Measurements from ENCODE around the gene PSMF1. TPM values are rescaled to one million over a fixed set of nuclear protein-coding genes. Genes with fewer than 3 reads are reported as not detected.

PSMF1 gene
- total and polyA plus RNA-seq, 2 donors from 2014 or later = 93.2 to 135 TPM

DNA sequence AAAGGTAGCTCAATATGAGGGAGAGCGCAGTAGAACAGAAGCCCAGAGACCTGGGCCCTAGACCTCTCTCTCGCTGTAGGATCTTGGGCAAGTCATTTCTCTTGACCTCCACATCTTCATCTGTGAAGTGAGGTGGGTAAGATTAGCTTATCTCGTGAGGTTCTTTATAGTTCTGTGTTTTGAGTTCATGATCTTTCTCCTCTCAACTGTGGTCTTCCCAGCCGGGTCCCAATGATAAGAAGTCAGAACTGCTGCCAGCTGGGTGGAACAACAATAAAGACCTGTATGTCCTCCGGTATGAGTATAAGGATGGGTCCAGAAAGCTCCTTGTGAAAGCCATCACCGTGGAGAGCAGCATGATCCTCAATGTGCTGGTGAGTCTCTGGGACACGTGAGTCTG is 6.9 kb downstream of the PSMF1 start:
- intact Hi-C loops (cut with DNase I) = no loop called here
- TF ChIP-seq, protein P1, sequence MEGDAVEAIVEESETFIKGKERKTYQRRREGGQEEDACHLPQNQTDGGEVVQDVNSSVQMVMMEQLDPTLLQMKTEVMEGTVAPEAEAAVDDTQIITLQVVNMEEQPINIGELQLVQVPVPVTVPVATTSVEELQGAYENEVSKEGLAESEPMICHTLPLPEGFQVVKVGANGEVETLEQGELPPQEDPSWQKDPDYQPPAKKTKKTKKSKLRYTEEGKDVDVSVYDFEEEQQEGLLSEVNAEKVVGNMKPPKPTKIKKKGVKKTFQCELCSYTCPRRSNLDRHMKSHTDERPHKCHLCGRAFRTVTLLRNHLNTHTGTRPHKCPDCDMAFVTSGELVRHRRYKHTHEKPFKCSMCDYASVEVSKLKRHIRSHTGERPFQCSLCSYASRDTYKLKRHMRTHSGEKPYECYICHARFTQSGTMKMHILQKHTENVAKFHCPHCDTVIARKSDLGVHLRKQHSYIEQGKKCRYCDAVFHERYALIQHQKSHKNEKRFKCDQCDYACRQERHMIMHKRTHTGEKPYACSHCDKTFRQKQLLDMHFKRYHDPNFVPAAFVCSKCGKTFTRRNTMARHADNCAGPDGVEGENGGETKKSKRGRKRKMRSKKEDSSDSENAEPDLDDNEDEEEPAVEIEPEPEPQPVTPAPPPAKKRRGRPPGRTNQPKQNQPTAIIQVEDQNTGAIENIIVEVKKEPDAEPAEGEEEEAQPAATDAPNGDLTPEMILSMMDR (IDR thresholded peaks at IDR 0.05; ENCODE audit: borderline replicate concordance, extremely low read depth, insufficient read depth) = no peak
- H3K9ac ChIP-seq (ENCODE audit: low read length in 3 of 3) = no peak overlapping the region

DNA sequence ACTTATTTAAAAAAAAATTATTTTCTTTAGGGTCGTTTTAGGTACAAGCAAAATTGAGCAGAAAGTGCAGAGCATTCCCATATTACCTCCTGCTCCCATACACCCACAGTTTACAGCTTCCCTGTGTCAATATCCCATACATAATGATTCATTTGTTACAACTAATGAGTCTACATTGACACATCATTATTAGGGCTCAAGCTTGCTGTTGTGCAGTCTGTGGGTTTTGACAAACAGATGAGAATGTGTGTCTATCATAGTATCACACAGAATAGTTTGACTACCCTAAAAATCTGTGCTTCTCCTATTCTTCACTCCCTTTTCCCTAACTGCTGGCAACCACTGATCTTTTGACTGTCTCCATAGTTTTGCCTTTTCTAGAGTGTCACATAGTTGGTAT is 9.4 kb downstream of the PSMF1 start:
- FAIRE-seq = no peak
- TF ChIP-seq, protein P1 (IDR thresholded peaks at IDR 0.05; ENCODE audit: borderline replicate concordance, extremely low read depth, insufficient read depth) = no peak

More for the DNA sequence above, 6.9 kb downstream of the PSMF1 start:
- Histone ChIP-seq H3K27ac (ENCODE audit: low read depth in 2 of 2, low read length in 2 of 2) (no peak overlapping the region), H3K9me3 (ENCODE audit: control insufficient read depth in 2 of 3, insufficient read depth in 1 of 3, low read length in 3 of 3) (no peaks in the 10 kb centered on the region), H3K4me3 (ENCODE audit: low read length in 3 of 3) (no peak overlapping the region), H3K4me1 (ENCODE audit: control insufficient read depth in 2 of 3, insufficient read depth in 2 of 3, low read depth in 1 of 3, low read length in 3 of 3) (peaks cover 0 to 6% (median 5%) of the 10 kb centered on the region in 3 donors), H3K27me3 (ENCODE audit: control insufficient read depth, insufficient read depth, low read length) (no peaks in the 10 kb centered on the region), H3K36me3 (ENCODE audit: control insufficient read depth in 2 of 3, insufficient read depth in 3 of 3, low read length in 3 of 3) (peaks cover 12 to 47% (median 26%) of the 10 kb centered on the region in 3 donors)
- no peak for FAIRE-seq
- DNase-seq = no peak

DNA sequence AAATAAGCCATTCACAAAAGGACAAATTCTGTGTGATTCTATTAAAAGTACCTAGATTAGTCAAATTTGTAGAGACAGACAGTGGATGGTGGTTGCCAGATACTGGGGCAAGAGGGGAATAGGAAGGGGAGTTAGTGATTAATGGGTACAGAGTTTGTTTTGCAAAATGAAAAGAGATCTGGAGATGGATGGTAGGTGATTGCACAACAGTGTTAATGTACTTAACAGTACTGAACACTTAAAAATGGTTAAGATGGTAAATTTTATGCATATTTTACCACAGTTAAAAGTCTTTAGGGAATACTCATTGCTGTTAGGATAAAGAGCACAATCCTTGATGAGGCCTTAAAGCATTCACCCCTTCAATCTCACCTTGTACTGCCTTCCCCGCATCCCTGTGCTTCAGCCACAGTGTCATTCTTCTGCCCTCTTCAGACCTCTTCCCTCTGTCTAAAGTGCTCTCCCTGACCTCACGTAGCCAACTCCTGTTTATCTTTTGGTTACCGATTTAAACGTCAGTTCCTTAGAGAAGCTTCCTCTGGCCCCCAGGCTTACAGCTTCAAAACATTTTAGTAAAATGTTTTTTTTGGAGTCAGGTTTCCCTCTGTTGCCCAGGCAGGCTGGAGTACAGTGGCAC is 11.8 kb downstream of the PSMF1 start:
- Histone ChIP-seq H3K4me3 (ENCODE audit: low read length in 3 of 3) (no peak overlapping the region), H3K9ac (ENCODE audit: low read length in 3 of 3) (no peak overlapping the region), H3K27me3 (ENCODE audit: control insufficient read depth, insufficient read depth, low read length) (no peaks in the 10 kb centered on the region), H3K4me1 (ENCODE audit: control insufficient read depth in 2 of 3, insufficient read depth in 2 of 3, low read depth in 1 of 3, low read length in 3 of 3) (no peaks in the 10 kb centered on the region), H3K27ac (ENCODE audit: low read depth in 2 of 2, low read length in 2 of 2) (no peak overlapping the region), H3K9me3 (ENCODE audit: control insufficient read depth in 2 of 3, insufficient read depth in 1 of 3, low read length in 3 of 3) (no peaks in the 10 kb centered on the region), H3K36me3 (ENCODE audit: control insufficient read depth in 2 of 3, insufficient read depth in 3 of 3, low read length in 3 of 3) (peaks cover 12 to 70% (median 43%) of the 10 kb centered on the region in 3 donors)
- FAIRE-seq (no peak), DNase-seq (no peak)
- intact Hi-C loops (cut with DNase I) = no loop called here
- TF ChIP-seq, protein P1 (IDR thresholded peaks at IDR 0.05; ENCODE audit: borderline replicate concordance, extremely low read depth, insufficient read depth) = no peak

More for the DNA sequence above, 9.4 kb downstream of the PSMF1 start:
- H3K36me3 ChIP-seq (ENCODE audit: control insufficient read depth in 2 of 3, insufficient read depth in 3 of 3, low read length in 3 of 3) = peaks cover 12 to 61% (median 37%) of the 10 kb centered on the region in 3 donors
- H3K27ac ChIP-seq (ENCODE audit: low read depth in 2 of 2, low read length in 2 of 2) = no peak overlapping the region
- DNase-seq = no peak
- H3K4me3 ChIP-seq (ENCODE audit: low read length in 3 of 3) = no peak overlapping the region
- no peaks in the 10 kb centered on the region for H3K27me3 ChIP-seq (ENCODE audit: control insufficient read depth, insufficient read depth, low read length)
- H3K9ac ChIP-seq (ENCODE audit: low read length in 3 of 3) = no peak overlapping the region
- no peaks in the 10 kb centered on the region for H3K9me3 ChIP-seq (ENCODE audit: control insufficient read depth in 2 of 3, insufficient read depth in 1 of 3, low read length in 3 of 3)
- intact Hi-C loops (cut with DNase I) = no loop called here
- H3K4me1 ChIP-seq (ENCODE audit: control insufficient read depth in 2 of 3, insufficient read depth in 2 of 3, low read depth in 1 of 3, low read length in 3 of 3) = no peaks in the 10 kb centered on the region

Data from kidney (tissue), 14 donors.